Spleen (tissue), 11 donors: ENCODE results near the gene ENGASE. TPM values are rescaled to one million over a fixed set of nuclear protein-coding genes. Genes with fewer than 3 reads are reported as not detected.

Source experiments
- DNase-seq: peaks from one replicate; pipeline ENCODE4 v3.0.0-alpha.2; 2020
- H3K27ac ChIP-seq, 8 donors: fragments of 200-600 bp; sonication (generic) in 7 of 8; 1 replicate in 4 of 8; 2 replicates in 4 of 8; pipeline versions ENCODE4 v1.5.0 to v1.8.0; 2016 to 2021; ENCODE audit warnings: inconsistent platforms in 4 of 8, mild to moderate bottlenecking in 4 of 8, moderate library complexity in 1 of 8
- H3K27me3 ChIP-seq, 7 donors: fragments of 200-600 bp; sonication (generic) in 6 of 7; replicated peaks in 1 of 7; 1 replicate in 4 of 7; 2 replicates in 3 of 7; pipeline versions ENCODE4 v1.5.0 to v1.8.0; 2016 to 2021; ENCODE audit warnings: inconsistent platforms in 3 of 7, mild to moderate bottlenecking in 1 of 7
- H3K36me3 ChIP-seq, 6 donors: fragments of 200-600 bp; sonication (generic) in 5 of 6; 1 replicate in 4 of 6; 2 replicates in 2 of 6; pipeline versions ENCODE4 v1.5.0 to v1.8.0; 2016 to 2021; ENCODE audit warnings: inconsistent platforms in 2 of 6
- H3K4me1 ChIP-seq, 6 donors: fragments of 200-600 bp; sonication (generic) in 5 of 6; 1 replicate in 3 of 6; 2 replicates in 3 of 6; pipeline versions ENCODE4 v1.5.0 to v1.8.0; 2016 to 2021; ENCODE audit warnings: inconsistent platforms in 3 of 6
- H3K4me3 ChIP-seq, 8 donors: fragments of 200-600 bp; sonication (generic) in 7 of 8; 1 replicate in 4 of 8; 2 replicates in 4 of 8; pipeline versions ENCODE4 v1.5.0 to v1.8.0; 2016 to 2021; ENCODE audit warnings: inconsistent platforms in 4 of 8, mild to moderate bottlenecking in 4 of 8, moderate library complexity in 2 of 8
- H3K9me3 ChIP-seq, 8 donors: fragments of 200-600 bp; sonication (generic) in 7 of 8; 1 replicate in 4 of 8; 2 replicates in 4 of 8; pipeline versions ENCODE4 v1.5.0 to v1.8.0; 2016 to 2021; ENCODE audit warnings: inconsistent platforms in 4 of 8
- POLR2A ChIP-seq, 3 donors: fragments of 450-650 bp; IDR thresholded peaks; one replicate each; pipeline ENCODE4 v1.5.1; 2017; ENCODE audit warnings: antibody characterized with exemption in 3 of 3, mild to moderate bottlenecking in 1 of 3
- POLR2AphosphoS5 ChIP-seq, 3 donors: sonication (generic); formaldehyde crosslinking; IDR thresholded peaks; one replicate each; pipeline ENCODE4 v1.5.1; 2017; ENCODE audit warnings: antibody characterized with exemption in 3 of 3
- WGBS, 5 donors: extraction: QIAGEN DNeasy Blood & Tissue Kit in 3 of 5; methylation state at CpG; one replicate each; pipeline versions ENCODE4 v1.1.5 to v1.1.7; 2013 to 2018; 5-methylcytosine and 5-hydroxymethylcytosine counted together
- intact Hi-C: fragments of 100-400 bp; cut with DNase I; formaldehyde crosslinking; loops from one replicate; pipeline ENCODE4 v1.15.0; 2023; ENCODE audit warnings: low total_unique reads
- polyA plus RNA-seq, 3 donors: library from polyadenylated mRNA; stranded (reverse); fragments of 200-250 nt; gene quantifications; one replicate each; pipeline ENCODE4 v1.2.1, GENCODE V29; 2013
- total RNA-seq, 7 donors: library from RNA; depleted of rRNA in 3 of 7; stranded (reverse); fragments of >200 nt in 3 of 7; fragmentation: NEBNext Ultra II Directional in 4 of 7; extraction: Animal tissue kit (Norgen Biotek cat#: 25700) in 4 of 7; gene quantifications; one replicate each; pipeline versions ENCODE4 v1.1.0 to v1.2.1, GENCODE V29; 2016 to 2021
- TF ChIP-seq, protein P1 (sequence below), 11 experiments: fragments of 200-600 bp in 7 of 11; fragments of 450-650 bp in 4 of 11; sonication (generic) in 4 of 11; IDR thresholded peaks in 8 of 11; conservative IDR thresholded peaks in 3 of 11; 1 replicate in 7 of 11; 2 replicates in 4 of 11; pipeline versions ENCODE4 v1.4.0 to v1.8.0; 2016 to 2021; ENCODE audit warnings: antibody characterized with exemption in 11 of 11, inconsistent platforms in 4 of 11, mild to moderate bottlenecking in 1 of 11
- donor health status: healthy with polysubstance abuse.
- donor health status: DM: no; HTN: no; CAD: no; lungs with moderate emphysema.
- donor health status: DM: no; HTN: no; CAD: no.
- donor health status: Bipolar disorder and iron deficiency.
- donor health status: healthy.
- donor health status: DM: no; HTN: no; CAD: no.
- donor health status: DM: yes; HTN: yes; CAD: no.

Gene ENGASE
- total and polyA plus RNA-seq, 10 donors: 25.0 to 148 (median 93.2) TPM

DNA sequence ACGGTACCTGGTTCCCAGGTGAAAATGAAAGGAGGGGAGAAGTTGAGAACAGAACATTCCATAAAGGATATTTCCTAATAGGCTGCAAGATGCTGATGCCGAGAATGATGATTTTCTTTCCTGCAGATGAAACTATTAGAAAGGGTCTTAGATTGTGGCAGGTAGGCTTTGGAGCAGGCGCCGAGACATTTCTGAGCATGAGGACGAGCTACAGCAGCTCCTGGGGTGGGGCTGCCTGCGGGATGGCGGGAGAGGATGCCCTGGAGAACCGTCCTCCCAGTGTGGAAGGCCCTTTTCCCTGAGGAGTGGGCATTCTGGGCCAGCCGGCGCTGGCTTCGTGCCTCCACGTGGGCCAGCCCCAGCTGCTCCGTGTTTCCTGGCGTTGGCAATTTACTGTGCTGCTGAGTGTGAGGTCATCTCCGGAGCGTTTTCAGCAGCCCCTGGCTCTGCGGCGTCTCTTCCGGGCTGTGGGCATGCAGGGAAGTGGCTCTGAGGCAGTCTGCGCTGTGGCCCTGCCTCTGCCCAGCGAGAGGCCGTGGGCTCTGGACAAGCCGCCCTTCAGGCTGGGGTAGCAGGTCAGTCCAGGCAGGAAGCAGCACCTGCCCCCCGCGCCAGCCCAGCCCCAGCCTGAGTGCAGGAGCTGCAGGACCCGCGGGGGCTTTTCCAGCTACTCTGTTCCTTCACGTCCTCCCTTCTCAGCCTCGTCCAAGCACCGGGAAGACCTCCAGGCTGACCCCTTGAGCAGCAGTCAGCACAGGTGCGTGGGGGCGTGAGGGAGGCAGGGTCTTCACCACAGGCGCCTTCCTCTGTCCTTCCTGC, 12.2 kb downstream of the ENGASE start:
- Histone ChIP-seq H3K27me3 (peaks cover 0 to 16% (median 0%) of the 10 kb centered on the region in 7 donors), H3K27ac (no peak overlapping the region), H3K4me3 (no peak overlapping the region), H3K36me3 (peaks cover 0 to 74% (median 54%) of the 10 kb centered on the region in 6 donors), H3K9me3 (no peaks in the 10 kb centered on the region), H3K4me1 (peaks cover 0 to 51% (median 15%) of the 10 kb centered on the region in 6 donors)
- intact Hi-C loops: loop anchor here (2.0 kb wide), 1 partner anchor 306 kb away; no protein-coding TSS in a partner anchor
- DNase-seq: no peak
- TF ChIP-seq POLR2AphosphoS5 (IDR thresholded peaks at IDR 0.05): peak in 2 of 3 donors; percentile 18 to 52
- no peak for TF ChIP-seq POLR2A (IDR thresholded peaks at IDR 0.05)
- TF ChIP-seq, protein P1, sequence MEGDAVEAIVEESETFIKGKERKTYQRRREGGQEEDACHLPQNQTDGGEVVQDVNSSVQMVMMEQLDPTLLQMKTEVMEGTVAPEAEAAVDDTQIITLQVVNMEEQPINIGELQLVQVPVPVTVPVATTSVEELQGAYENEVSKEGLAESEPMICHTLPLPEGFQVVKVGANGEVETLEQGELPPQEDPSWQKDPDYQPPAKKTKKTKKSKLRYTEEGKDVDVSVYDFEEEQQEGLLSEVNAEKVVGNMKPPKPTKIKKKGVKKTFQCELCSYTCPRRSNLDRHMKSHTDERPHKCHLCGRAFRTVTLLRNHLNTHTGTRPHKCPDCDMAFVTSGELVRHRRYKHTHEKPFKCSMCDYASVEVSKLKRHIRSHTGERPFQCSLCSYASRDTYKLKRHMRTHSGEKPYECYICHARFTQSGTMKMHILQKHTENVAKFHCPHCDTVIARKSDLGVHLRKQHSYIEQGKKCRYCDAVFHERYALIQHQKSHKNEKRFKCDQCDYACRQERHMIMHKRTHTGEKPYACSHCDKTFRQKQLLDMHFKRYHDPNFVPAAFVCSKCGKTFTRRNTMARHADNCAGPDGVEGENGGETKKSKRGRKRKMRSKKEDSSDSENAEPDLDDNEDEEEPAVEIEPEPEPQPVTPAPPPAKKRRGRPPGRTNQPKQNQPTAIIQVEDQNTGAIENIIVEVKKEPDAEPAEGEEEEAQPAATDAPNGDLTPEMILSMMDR (IDR thresholded peaks at IDR 0.05 in 8 of 11, conservative IDR thresholded peaks at IDR 0.05 in 3 of 11): no peak
- WGBS, 5 donors: 82 to 86% (median 84%) methylated on average over 26 to 33 of the region's 33 CpGs

GRCh38 chr17:79087428-79088143, 13.0 kb downstream of the ENGASE start:
- peak; percentile 92 for DNase-seq
- TF ChIP-seq POLR2A (IDR thresholded peaks at IDR 0.05) (no peak), POLR2AphosphoS5 (IDR thresholded peaks at IDR 0.05) (peak in 2 of 3 donors; percentile 34 to 41)
- TF ChIP-seq, protein P1 (IDR thresholded peaks at IDR 0.05 in 8 of 11, conservative IDR thresholded peaks at IDR 0.05 in 3 of 11): peak; percentile 75 to 97 (median 89)
- Histone ChIP-seq H3K27me3 (peaks cover 0 to 24% (median 0%) of the 10 kb centered on the region in 7 donors), H3K27ac (no peak overlapping the region), H3K4me3 (no peak overlapping the region), H3K36me3 (peaks cover 0 to 66% (median 46%) of the 10 kb centered on the region in 6 donors), H3K9me3 (no peaks in the 10 kb centered on the region), H3K4me1 (peaks cover 0 to 44% (median 12%) of the 10 kb centered on the region in 6 donors)
- 45 to 67% (median 48%) methylated on average over 6 to 12 of the region's 12 CpGs for WGBS, 5 donors
- intact Hi-C loops: loop anchor here (2.0 kb wide), 1 partner anchor 305 kb away; no protein-coding TSS in a partner anchor

GRCh38 chr17:79088247-79088996, 13.8 kb downstream of the ENGASE start:
- no peak for TF ChIP-seq POLR2A (IDR thresholded peaks at IDR 0.05)
- H3K9me3 ChIP-seq: no peaks in the 10 kb centered on the region
- intact Hi-C loops: no loop called here
- peaks cover 0 to 41% (median 8%) of the 10 kb centered on the region in 6 donors for H3K4me1 ChIP-seq
- no peak for DNase-seq
- H3K27ac ChIP-seq: no peak overlapping the region
- H3K36me3 ChIP-seq: peaks cover 0 to 58% (median 39%) of the 10 kb centered on the region in 6 donors
- H3K27me3 ChIP-seq: peaks cover 0 to 32% (median 8%) of the 10 kb centered on the region in 7 donors
- WGBS, 5 donors: 87 to 95% (median 92%) methylated on average over 23 to 26 of the region's 26 CpGs
- H3K4me3 ChIP-seq: no peak overlapping the region

DNA sequence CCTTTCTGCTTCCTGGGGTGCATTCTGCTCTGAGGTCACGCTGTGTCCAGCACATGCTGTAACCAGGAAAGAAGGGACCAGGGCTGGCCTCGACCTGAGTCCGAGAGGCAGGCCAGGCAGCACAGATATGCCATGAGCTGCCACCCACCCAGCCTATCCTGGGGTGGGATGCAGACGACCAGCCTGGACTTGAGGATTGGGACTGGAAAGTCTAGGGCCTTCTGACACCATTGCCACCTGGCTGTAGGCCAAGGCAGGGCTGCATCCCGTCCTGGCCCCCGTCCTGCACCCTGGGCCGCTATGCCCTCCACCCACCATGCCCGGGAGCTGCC, 14.3 kb downstream of the ENGASE start:
- Histone ChIP-seq H3K36me3 (peaks cover 0 to 53% (median 34%) of the 10 kb centered on the region in 6 donors), H3K27ac (no peak overlapping the region), H3K4me3 (no peak overlapping the region), H3K27me3 (peaks cover 0 to 38% (median 11%) of the 10 kb centered on the region in 7 donors), H3K9me3 (no peaks in the 10 kb centered on the region), H3K4me1 (peaks cover 0 to 37% (median 7%) of the 10 kb centered on the region in 6 donors)
- TF ChIP-seq POLR2AphosphoS5 (IDR thresholded peaks at IDR 0.05) (peak in 1 of 3 donors; percentile 38), POLR2A (IDR thresholded peaks at IDR 0.05) (no peak)
- TF ChIP-seq, protein P1 (IDR thresholded peaks at IDR 0.05 in 8 of 11, conservative IDR thresholded peaks at IDR 0.05 in 3 of 11): no peak
- WGBS, 5 donors: 71 to 84% (median 80%) methylated on average over 7 to 8 of the region's 8 CpGs
- DNase-seq: no peak
- intact Hi-C loops: no loop called here
